Body of pancreas (tissue), 4 donors: ENCODE measurements around the gene RGS21. TPM values are rescaled to one million over a fixed set of nuclear protein-coding genes. Genes with fewer than 3 reads are reported as not detected.

Experiments used
- ATAC-seq: fragments of 150-250 bp; one replicate; pipeline ENCODE4 v1.9.1; 2016
- DNase-seq, 4 donors: peaks; one replicate each; pipeline ENCODE4 v3.0.0-alpha.2; 2019
- H3K27ac ChIP-seq, 4 donors: fragments of 200-600 bp; sonication (generic); 1 replicate in 3 of 4; 2 replicates in 1 of 4; pipeline versions ENCODE4 v1.5.1 to v1.6.1; 2016 to 2019; ENCODE audit warnings: mild to moderate bottlenecking in 1 of 4, mixed read lengths in 1 of 4, moderate library complexity in 1 of 4
- H3K27me3 ChIP-seq, 2 donors: fragments of 200-600 bp; sonication (generic); one replicate each; pipeline ENCODE4 v1.6.0; 2016; ENCODE audit warnings: mild to moderate bottlenecking in 1 of 2
- H3K36me3 ChIP-seq, 2 donors: fragments of 200-600 bp; sonication (generic); replicated peaks in 1 of 2; 2 replicates each; pipeline ENCODE4 v1.5.1; 2016; ENCODE audit warnings: low read depth in 2 of 2; ENCODE audit not compliant: insufficient read depth in 1 of 2
- H3K4me1 ChIP-seq: fragments of 200-600 bp; sonication (generic); one replicate; pipeline ENCODE4 v1.6.0; 2016
- H3K4me3 ChIP-seq, 2 donors: fragments of 200-600 bp; sonication (generic); 1 replicate in 1 of 2; 2 replicates in 1 of 2; pipeline ENCODE4 v1.5.1; 2016 to 2019
- H3K9me3 ChIP-seq, 3 donors: fragments of 200-600 bp; sonication (generic); 1 replicate in 2 of 3; 2 replicates in 1 of 3; pipeline ENCODE4 v1.5.1; 2016
- POLR2A ChIP-seq, 3 donors: fragments of 450-650 bp; IDR thresholded peaks; one replicate each; pipeline ENCODE4 v1.6.1; 2016; ENCODE audit warnings: antibody characterized with exemption in 3 of 3, mild to moderate bottlenecking in 2 of 3
- WGBS, 2 donors: methylation state at CpG; one replicate each; pipeline ENCODE4 v1.1.5; 2017; 5-methylcytosine and 5-hydroxymethylcytosine counted together
- intact Hi-C: fragments of 100-400 bp; cut with DNase I; formaldehyde crosslinking; loops from one replicate; pipeline ENCODE4 v1.15.1; 2023
- total RNA-seq, 2 donors: library from RNA; depleted of rRNA; stranded (reverse); fragments of >200 nt; gene quantifications; one replicate each; pipeline ENCODE4 v1.1.0, GENCODE V29; 2016
- TF ChIP-seq, protein P1 (sequence below), 7 experiments: fragments of 450-650 bp in 4 of 7; fragments of 200-600 bp in 3 of 7; sonication (generic) in 3 of 7; IDR thresholded peaks; one replicate each; pipeline ENCODE4 v1.5.1; 2016 to 2019; ENCODE audit warnings: antibody characterized with exemption in 7 of 7

The RGS21 gene
- total RNA-seq, 2 donors from 2014 or later: not detected

DNA sequence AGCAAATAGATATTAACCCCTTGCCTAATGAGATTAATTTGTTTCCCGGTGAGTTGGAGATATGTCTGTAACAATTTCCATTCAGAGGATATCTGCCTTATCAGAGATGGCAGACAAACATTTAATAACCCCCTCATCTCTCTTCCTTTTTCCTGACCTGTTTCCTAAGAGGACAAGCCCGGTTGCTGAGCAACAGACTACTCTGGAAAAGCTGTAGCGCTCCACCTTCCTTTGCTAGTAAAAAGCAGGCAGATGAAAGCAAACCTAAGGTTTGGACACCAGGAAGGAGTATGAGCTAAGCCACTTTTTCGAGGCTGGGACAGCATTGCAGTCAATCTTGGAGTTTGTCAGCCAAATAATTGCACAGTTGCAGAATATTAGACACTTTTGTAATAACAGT, 82.4 kb downstream of the RGS21 start:
- peak in 1 of 4 donors; percentile 4 for DNase-seq
- no peaks in the 10 kb centered on the region for H3K36me3 ChIP-seq
- 27% methylated on average over 4 of the region's 4 CpGs for WGBS, 2 donors
- ATAC-seq: no peak
- H3K4me3 ChIP-seq: no peak overlapping the region
- no peaks in the 10 kb centered on the region for H3K9me3 ChIP-seq
- H3K27me3 ChIP-seq: no peaks in the 10 kb centered on the region
- TF ChIP-seq, protein P1, sequence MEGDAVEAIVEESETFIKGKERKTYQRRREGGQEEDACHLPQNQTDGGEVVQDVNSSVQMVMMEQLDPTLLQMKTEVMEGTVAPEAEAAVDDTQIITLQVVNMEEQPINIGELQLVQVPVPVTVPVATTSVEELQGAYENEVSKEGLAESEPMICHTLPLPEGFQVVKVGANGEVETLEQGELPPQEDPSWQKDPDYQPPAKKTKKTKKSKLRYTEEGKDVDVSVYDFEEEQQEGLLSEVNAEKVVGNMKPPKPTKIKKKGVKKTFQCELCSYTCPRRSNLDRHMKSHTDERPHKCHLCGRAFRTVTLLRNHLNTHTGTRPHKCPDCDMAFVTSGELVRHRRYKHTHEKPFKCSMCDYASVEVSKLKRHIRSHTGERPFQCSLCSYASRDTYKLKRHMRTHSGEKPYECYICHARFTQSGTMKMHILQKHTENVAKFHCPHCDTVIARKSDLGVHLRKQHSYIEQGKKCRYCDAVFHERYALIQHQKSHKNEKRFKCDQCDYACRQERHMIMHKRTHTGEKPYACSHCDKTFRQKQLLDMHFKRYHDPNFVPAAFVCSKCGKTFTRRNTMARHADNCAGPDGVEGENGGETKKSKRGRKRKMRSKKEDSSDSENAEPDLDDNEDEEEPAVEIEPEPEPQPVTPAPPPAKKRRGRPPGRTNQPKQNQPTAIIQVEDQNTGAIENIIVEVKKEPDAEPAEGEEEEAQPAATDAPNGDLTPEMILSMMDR (IDR thresholded peaks at IDR 0.05): no peak
- no peak for TF ChIP-seq POLR2A (IDR thresholded peaks at IDR 0.05)
- H3K4me1 ChIP-seq: no peaks in the 10 kb centered on the region
- H3K27ac ChIP-seq: no peak overlapping the region
- intact Hi-C loops: no loop called here

DNA sequence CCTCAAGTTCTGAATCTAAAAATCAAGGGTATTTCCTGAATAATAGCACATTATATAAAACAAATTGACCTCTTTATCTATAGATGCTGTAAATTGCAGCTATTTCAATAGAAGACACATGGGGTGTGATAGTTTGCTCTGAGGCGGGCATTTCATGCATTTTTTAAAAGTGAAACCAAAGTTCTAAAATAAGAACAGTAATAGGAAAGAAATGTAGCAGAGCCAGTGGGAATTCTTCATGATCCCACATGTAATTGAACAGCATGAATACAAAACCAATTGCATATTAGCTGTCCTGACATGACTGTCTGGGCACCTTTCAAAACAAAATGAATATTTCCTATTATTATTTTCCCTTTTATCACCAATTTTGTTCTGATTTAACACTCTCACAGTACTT, 85.0 kb downstream of the RGS21 start:
- 75% methylated on average over 1 of the region's 1 CpG for WGBS, 2 donors
- ATAC-seq (no peak), DNase-seq (no peak)
- H3K9me3 ChIP-seq: no peaks in the 10 kb centered on the region
- H3K27ac ChIP-seq: no peak overlapping the region
- H3K27me3 ChIP-seq: no peaks in the 10 kb centered on the region
- no peak overlapping the region for H3K4me3 ChIP-seq
- no peaks in the 10 kb centered on the region for H3K36me3 ChIP-seq
- intact Hi-C loops: no loop called here
- TF ChIP-seq POLR2A (IDR thresholded peaks at IDR 0.05): no peak
- TF ChIP-seq, protein P1 (IDR thresholded peaks at IDR 0.05): no peak
- H3K4me1 ChIP-seq: no peaks in the 10 kb centered on the region

DNA sequence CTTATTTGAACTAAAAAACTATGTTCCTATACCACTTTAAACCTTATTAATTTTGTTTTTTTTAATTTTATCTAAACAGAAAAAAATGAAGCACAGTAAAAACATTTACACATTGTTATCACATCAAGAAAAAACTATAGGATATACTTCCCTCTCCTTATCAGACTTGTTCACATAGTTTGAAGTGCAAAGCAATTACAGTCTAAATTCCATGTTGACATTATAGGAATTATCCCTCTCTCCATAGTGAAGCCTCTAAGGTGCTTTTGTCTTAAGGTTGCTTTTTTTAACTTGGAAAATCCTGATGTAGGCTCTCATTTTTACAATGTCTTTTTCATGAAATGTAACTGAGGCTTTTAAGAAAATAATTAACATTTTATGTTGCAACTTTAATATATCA, 85.8 kb downstream of the RGS21 start:
- Histone ChIP-seq H3K36me3 (no peaks in the 10 kb centered on the region), H3K9me3 (no peaks in the 10 kb centered on the region), H3K27me3 (no peaks in the 10 kb centered on the region), H3K4me3 (no peak overlapping the region), H3K27ac (no peak overlapping the region), H3K4me1 (no peaks in the 10 kb centered on the region)
- intact Hi-C loops: no loop called here
- TF ChIP-seq, protein P1 (IDR thresholded peaks at IDR 0.05): no peak
- TF ChIP-seq POLR2A (IDR thresholded peaks at IDR 0.05): no peak
- DNase-seq: no peak
- ATAC-seq: no peak

DNA sequence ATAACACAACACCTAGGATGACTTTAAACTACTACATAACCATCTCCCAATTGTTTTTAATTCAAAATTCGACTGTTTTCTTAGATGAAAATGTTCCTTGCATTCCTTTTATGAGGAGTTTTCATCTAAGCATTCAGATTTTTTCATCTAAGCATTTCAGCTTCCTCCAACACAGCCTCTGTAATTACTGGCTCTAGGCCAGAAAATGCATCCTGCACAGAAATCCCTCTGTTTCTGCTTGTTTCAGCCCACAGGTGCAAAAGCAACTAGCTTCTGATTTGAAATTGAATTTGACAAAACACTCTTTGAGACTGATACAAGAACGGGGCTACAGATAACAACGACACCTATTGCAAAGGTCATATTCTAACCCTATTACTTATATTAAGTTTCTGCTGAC, 90.4 kb downstream of the RGS21 start:
- no peak for TF ChIP-seq POLR2A (IDR thresholded peaks at IDR 0.05)
- TF ChIP-seq, protein P1 (IDR thresholded peaks at IDR 0.05): no peak
- H3K36me3 ChIP-seq: no peaks in the 10 kb centered on the region
- WGBS, 2 donors: 26% methylated on average over 3 of the region's 3 CpGs

More for the DNA sequence above, 90.4 kb downstream of the RGS21 start:
- Histone ChIP-seq H3K4me1 (no peaks in the 10 kb centered on the region), H3K27ac (no peak overlapping the region), H3K27me3 (no peaks in the 10 kb centered on the region), H3K4me3 (no peak overlapping the region), H3K9me3 (no peaks in the 10 kb centered on the region)
- ATAC-seq (no peak), DNase-seq (no peak)
- intact Hi-C loops: no loop called here

Other genes with a start within 250 kb of the RGS21 start
- 1 to 10 TPM; 1.0 to 2.3 TPM for gene RGS18, start 158.5 kb upstream of the RGS21 start, total RNA-seq